Globus pallidus (tissue), 1 donor: ENCODE data around the gene SASH1.

Source experiments
- DNase-seq: peaks from one replicate; pipeline ENCODE4 v3.0.0-alpha.2; 2015; ENCODE audit warnings: low spot score

Gene SASH1

DNA sequence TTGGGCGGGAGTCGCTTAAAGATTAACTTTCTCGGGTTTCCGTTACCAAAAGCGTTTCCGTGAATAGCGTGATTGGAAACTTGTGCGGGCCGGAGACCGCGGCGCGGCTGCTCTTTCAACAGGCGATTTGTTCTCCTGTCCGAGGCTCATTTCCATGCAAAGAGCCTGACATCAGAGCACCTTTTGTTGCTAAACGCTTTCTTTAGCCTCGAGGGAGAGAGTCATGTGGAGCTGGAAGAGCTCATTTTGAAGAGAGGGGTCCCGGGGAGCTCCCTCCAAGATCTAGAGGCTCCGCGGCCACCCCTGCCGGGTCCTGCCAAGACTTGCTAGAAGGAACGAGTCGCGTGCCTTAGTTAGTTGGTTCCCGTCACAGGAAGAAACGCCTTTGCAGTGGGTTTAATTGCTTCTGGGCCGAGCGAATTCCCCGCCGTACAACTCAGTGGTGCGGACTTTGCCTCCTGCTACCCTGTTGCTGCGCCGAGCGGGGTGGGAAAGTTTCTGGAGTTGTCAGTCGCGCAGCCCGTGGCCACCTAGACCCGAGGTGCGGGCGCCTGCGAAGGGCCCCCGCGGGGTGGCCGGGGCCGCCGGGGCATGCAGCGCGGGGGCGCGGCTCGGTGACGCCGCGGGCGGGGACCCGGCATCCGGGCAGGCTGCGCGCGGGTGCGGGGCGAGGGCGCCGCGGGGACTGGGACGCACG is at the start of gene SASH1:
Gene SASH1 (plus strand): TSS at position 489 of the 697 bp plus-strand sequence. CDS start 230 bp downstream, outside the sequence.
- peak; percentile 86 for DNase-seq

DNA sequence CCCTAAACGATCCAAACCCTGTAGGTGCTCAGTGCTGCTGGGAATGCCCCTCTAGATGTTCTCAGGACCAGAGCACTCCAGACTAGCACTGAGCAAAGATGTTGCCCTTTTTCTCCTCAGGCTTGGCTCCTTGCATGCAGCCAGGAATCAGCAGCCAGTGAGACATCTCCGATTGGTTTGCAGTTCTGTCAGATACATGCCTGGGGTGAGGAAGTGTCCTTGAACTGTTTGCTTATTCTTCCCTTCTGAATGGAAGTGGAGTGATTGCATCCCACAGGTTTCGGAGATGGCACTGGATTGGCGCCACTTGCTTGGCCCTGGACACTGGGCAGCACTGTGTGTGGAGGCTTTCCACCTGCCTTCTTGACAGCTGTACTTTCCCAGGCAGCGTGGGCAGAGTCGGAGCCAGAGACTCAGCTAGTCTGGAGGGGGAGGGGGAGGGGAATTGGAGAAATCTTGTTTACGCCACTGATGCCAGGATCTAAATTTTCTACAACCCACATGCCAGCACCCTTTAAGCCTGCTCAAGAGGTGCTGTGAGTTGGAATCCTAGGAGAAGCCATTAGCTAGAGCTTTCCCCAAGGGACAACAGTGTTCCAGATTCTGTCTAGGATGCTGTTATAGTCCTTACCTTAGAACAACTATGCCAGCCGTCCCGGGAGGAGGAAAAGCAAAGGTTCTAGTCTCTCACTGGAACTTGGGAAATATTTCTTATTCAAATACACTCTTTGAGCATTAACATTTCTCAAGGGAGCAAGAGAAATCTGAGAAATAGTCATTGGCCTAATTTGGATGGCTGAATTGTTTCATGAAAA is 49.2 kb upstream of the SASH1 start:
- DNase-seq: peak; percentile 67

- peak; percentile 57 for DNase-seq
These were observed 48.6 kb upstream of the SASH1 start for GRCh38 chr6:148294059-148294458.

- peak; percentile 55 for DNase-seq
These were observed 47.3 kb upstream of the SASH1 start for GRCh38 chr6:148295261-148295887.

DNA sequence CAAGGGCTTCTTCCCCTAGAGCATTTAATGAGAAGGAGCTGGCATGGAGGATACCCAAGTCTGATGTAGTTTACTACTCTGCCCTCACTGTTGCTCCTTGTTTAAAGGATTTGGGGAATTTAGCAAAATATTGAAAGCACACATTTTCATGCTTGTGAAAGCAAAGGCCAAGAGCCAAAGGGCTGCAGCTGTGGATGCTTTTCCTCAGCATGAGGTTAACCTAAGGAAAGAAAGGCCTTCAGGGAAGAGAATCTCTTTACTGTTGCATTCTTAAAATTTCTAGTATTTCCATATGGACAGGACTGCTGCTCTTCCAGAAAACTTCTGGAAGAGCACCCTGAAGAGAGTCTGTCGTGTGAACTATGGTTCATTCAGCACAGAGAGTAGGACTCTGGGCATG is 45.9 kb upstream of the SASH1 start:
- peak; percentile 11 for DNase-seq

- no peak for DNase-seq
These were observed 44.0 kb upstream of the SASH1 start for GRCh38 chr6:148298683-148299082.

DNA sequence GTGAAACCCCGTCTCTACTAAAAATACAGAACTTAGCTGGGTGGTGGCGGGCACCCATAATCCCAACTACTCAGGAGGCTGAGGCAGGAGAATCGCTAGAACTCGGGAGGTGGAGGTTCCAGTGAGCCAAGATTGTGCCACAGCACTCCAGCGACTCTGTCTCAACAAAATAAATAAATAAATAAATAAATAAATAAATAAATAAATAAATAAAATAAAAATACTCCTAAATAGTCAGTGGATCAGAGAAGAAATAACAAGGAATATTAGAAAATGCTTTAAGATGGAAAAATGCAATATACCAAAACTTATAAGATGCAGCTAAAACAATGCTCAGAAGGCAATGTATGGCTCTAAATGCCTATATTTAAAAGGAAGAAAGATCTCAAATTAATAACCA is 39.0 kb upstream of the SASH1 start:
- no peak for DNase-seq

- DNase-seq: no peak
These were observed 37.7 kb upstream of the SASH1 start for GRCh38 chr6:148304976-148305375.

DNA sequence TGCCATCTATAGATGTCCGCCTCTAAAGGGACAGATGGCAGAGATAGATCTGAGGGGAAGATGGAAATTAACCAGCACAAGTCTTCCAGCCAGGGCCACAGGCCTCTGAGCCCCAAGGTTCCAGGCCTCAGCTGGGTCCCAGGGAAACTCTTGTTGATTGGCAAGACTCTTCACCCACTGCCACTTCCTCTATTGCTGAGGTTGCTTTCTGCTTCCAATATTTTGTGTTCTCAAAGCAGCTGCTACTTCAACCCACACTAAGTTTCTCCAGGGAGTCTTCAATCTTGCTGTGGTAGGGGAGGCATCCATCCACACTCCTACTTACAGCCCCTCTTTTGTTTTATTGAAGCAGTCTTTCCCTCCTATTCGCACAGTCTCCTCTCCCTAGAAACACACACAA is 36.4 kb upstream of the SASH1 start:
- no peak for DNase-seq

GRCh38 chr6:148307405-148307804 is 35.2 kb upstream of the SASH1 start:
- no peak for DNase-seq

DNA sequence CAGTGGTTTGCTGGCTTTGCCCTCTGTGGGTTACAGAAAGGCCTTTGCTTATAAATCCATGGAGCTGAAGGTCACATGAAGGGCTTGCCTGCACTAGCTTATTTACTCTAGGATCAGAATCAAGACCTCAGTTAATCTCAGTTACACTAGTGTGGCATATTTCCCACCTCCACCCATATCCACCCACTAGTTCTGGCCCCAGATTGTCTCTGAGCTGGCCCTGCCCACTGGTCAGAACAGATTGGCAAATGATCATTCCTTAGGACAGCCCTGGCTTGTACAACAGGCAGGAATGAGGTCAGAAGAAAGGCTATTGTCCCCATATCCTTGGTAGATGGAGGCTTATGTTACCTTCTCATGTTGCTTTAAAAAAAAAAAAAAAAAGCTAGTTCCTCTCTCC is 33.3 kb upstream of the SASH1 start:
- DNase-seq: no peak

GRCh38 chr6:148311966-148312669 is 30.5 kb upstream of the SASH1 start:
- no peak for DNase-seq

GRCh38 chr6:148313488-148313887 is 29.1 kb upstream of the SASH1 start:
- DNase-seq: no peak

DNA sequence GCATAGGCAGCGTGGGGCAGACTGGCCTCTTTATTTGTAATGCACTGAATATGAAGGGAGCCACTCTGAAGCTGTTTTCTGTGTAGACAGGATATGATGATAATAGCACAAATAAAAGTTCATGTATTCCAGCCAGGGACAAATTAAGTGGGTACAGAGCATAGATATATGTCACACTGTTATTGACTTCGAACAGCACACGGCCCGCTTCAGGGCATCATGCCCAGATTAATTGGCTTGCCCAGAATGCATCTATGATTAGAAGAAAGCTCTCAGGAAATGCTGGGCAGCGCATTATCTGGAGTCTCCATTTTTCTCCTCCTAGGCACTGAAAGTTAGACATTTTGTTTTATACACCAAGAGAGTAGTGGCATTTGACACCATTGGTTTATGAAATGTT is 26.3 kb upstream of the SASH1 start:
- DNase-seq: no peak

GRCh38 chr6:148317051-148317450 is 25.6 kb upstream of the SASH1 start:
- DNase-seq: no peak

GRCh38 chr6:148317739-148318138 is 24.9 kb upstream of the SASH1 start:
- DNase-seq: no peak

DNA sequence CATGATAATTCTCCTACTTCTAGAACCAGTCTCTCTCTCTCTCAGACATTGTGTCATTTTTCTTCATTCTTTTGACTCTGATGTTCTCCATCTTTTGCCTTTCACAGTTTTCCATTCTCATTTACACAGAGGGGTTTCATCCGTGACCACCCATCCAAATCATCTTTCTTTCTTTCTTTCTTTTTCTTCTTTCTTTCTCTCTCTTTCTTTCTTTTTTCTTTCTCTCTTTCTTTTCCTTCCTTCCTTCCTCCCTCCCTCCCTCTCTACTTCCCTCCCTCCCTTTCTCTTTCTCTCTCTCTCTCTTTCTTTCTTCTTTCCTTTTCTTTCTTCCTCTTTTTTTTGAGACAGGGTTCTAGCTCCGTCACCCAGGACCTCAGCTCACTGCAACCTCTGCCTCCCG is 19.9 kb upstream of the SASH1 start:
- no peak for DNase-seq

GRCh38 chr6:148323344-148323743 is 19.3 kb upstream of the SASH1 start:
- DNase-seq: no peak

GRCh38 chr6:148324297-148324985 is 18.2 kb upstream of the SASH1 start:
- DNase-seq: no peak

DNA sequence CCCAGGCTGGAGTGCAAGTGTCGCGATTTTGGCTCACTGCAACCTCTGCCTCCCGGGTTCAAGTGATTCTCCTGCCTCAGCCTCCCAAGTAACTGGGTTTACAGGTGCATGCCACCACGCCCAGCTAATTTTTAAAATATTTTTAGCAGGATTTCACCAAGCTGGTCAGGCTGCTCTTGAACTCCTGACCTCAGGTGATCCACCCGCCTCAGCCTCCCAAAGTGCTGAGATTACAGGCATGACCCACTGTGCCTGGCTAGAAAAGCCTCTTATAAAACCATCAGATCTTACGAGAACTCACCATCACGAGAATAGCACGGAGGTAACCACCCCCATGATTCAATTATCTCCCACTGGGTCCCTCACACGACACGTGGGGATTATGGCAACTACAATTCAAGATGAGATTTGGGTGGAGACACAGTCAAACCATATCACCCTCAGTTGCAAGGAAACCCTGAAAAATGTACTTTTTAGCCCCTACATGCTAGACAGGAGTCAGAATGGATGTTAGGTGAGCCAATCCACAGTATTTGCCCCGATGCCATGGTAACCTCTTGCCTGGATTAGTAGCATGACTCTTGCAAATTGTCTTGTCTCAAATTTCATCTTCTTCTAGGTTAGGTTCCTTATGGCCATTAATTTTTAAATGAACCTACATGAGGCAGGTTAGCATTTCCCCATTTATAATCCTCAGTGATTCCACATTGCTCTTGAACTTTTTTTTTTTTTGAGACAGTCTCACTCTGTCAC is 17.1 kb upstream of the SASH1 start:
- DNase-seq: no peak
